GM23338 (cell line): Measurements from ENCODE around the gene SH3PXD2B. TPM values are rescaled to one million over a fixed set of nuclear protein-coding genes. Genes with fewer than 3 reads are reported as not detected.

ENCODE experiments used
- ATAC-seq: fragments of 200-7000 bp; cut with Tn5 transposase; 3 replicates; pipeline ENCODE4 v1.9.1; 2020
- DNase-seq: peaks from one replicate; pipeline ENCODE4 v3.0.0-alpha.2; 2015; ENCODE audit warnings: low spot score
- H2AFZ ChIP-seq: fragments of 200-600 bp; sonication (generic); 2 replicates; pipeline ENCODE4 v1.8.0; 2016; ENCODE audit warnings: antibody characterized with exemption, mild to moderate bottlenecking, moderate library complexity
- H3F3A ChIP-seq: fragments of 200-600 bp; sonication (generic); replicated peaks from 2 replicates; pipeline ENCODE4 v1.8.0; 2017; ENCODE audit warnings: antibody characterized with exemption, mixed run types, low read depth
- H3K27ac ChIP-seq: fragments of 200-600 bp; sonication (generic); 2 replicates; pipeline ENCODE4 v1.6.1; 2016; ENCODE audit warnings: low read depth
- H3K27me3 ChIP-seq: fragments of 200-600 bp; sonication (generic); 2 replicates; pipeline ENCODE4 v1.8.0; 2016; ENCODE audit warnings: mild to moderate bottlenecking, mixed run types, moderate library complexity; ENCODE audit not compliant: insufficient read depth
- H3K36me3 ChIP-seq: fragments of 200-600 bp; sonication (generic); 2 replicates; pipeline ENCODE4 v1.8.0; 2016; ENCODE audit warnings: mild to moderate bottlenecking; ENCODE audit not compliant: insufficient read depth
- H3K4me1 ChIP-seq: fragments of 200-600 bp; sonication (generic); 2 replicates; pipeline ENCODE4 v1.8.0; 2016; ENCODE audit warnings: mild to moderate bottlenecking, moderate library complexity; ENCODE audit not compliant: insufficient read depth
- H3K4me2 ChIP-seq: fragments of 200-600 bp; sonication (generic); 2 replicates; pipeline ENCODE4 v1.7.1; 2017; ENCODE audit warnings: mixed run types
- H3K4me3 ChIP-seq: fragments of 200-600 bp; sonication (generic); 2 replicates; pipeline ENCODE4 v1.6.1; 2016; ENCODE audit warnings: mixed run types
- H3K79me2 ChIP-seq: fragments of 200-600 bp; sonication (generic); replicated peaks from 2 replicates; pipeline ENCODE4 v1.8.0; 2017; ENCODE audit warnings: mild to moderate bottlenecking; ENCODE audit not compliant: insufficient read depth
- H3K9me2 ChIP-seq: fragments of 200-600 bp; sonication (generic); 2 replicates; pipeline ENCODE4 v1.8.0; 2017; ENCODE audit not compliant: insufficient read depth
- H4K20me1 ChIP-seq: fragments of 200-600 bp; sonication (generic); replicated peaks from 2 replicates; pipeline ENCODE4 v1.8.0; 2017; ENCODE audit warnings: mild to moderate bottlenecking; ENCODE audit not compliant: insufficient read depth
- H3K27ac Mint-ChIP-seq: 2 replicates; pipeline ENCODE4 v1.8.0; 2020; ENCODE audit warnings: inconsistent platforms, mild to moderate bottlenecking, moderate library complexity, mixed read lengths
- H3K27me3 Mint-ChIP-seq: 3 replicates; pipeline ENCODE4 v1.8.0; 2022; ENCODE audit warnings: low read depth, mild to moderate bottlenecking, moderate library complexity, mixed read lengths, inconsistent platforms; ENCODE audit not compliant: insufficient read depth, poor library complexity
- H3K36me3 Mint-ChIP-seq: 3 replicates; pipeline ENCODE4 v1.8.0; 2021; ENCODE audit warnings: low read depth, mild to moderate bottlenecking, inconsistent platforms, moderate library complexity, mixed read lengths
- H3K4me1 Mint-ChIP-seq: 3 replicates; pipeline ENCODE4 v1.8.0; 2020; ENCODE audit warnings: mild to moderate bottlenecking, inconsistent platforms, mixed read lengths
- H3K4me3 Mint-ChIP-seq: 3 replicates; pipeline ENCODE4 v1.8.0; 2021; ENCODE audit warnings: moderate library complexity, mild to moderate bottlenecking, inconsistent platforms, mixed read lengths
- H3K9me3 Mint-ChIP-seq: 3 replicates; pipeline ENCODE4 v1.8.0; 2020; ENCODE audit warnings: moderate library complexity, mild to moderate bottlenecking, inconsistent platforms, mixed read lengths
- CREB1 ChIP-seq: fragments of 250-450 bp; sonication (Bioruptor Pico); IDR thresholded peaks from 2 replicates; pipeline ENCODE4 v1.5.0; 2020; ENCODE audit warnings: low read depth, mild to moderate bottlenecking, moderate library complexity
- EZH2 ChIP-seq: fragments of 200-600 bp; sonication (generic); IDR thresholded peaks from one replicate; pipeline ENCODE4 v1.8.0; 2017; ENCODE audit warnings: antibody characterized with exemption, mild to moderate bottlenecking, low read depth; ENCODE audit not compliant: unreplicated experiment
- NANOG ChIP-seq: IDR thresholded peaks from 2 replicates; pipeline ENCODE4 v1.6.1; 2016; ENCODE audit warnings: antibody characterized with exemption, borderline replicate concordance
- REST ChIP-seq: IDR thresholded peaks from one replicate; pipeline ENCODE4 v1.6.1; 2018; ENCODE audit warnings: antibody characterized with exemption; ENCODE audit not compliant: unreplicated experiment
- STAT1 ChIP-seq: IDR thresholded peaks from one replicate; pipeline ENCODE4 v1.6.1; 2016; ENCODE audit warnings: antibody characterized with exemption; ENCODE audit not compliant: unreplicated experiment
- ZNF114 ChIP-seq: fragments of 250-450 bp; sonication (Bioruptor Pico); IDR thresholded peaks from 2 replicates; pipeline ENCODE4 v1.5.0; 2020; ENCODE audit warnings: mild to moderate bottlenecking, moderate library complexity
- ZNF331 ChIP-seq: fragments of 250-450 bp; sonication (Bioruptor Pico); IDR thresholded peaks from 2 replicates; pipeline ENCODE4 v1.5.0; 2020; ENCODE audit warnings: low read depth, mild to moderate bottlenecking, moderate library complexity
- polyA plus RNA-seq: library from polyadenylated mRNA; unstranded; fragments of >200 nt; fragmentation: Nextera tagmentation; extraction: Ambion mirVana; gene quantifications from 2 replicates; pipeline ENCODE4 v1.2.1, GENCODE V29; 2016
- total RNA-seq: library from RNA; depleted of rRNA; stranded (reverse); fragments of >200 nt; shearing (Covaris generic); gene quantifications from 2 replicates; pipeline ENCODE4 v1.2.3, GENCODE V29; 2014
- TF ChIP-seq, protein P1 (sequence below), 2 experiments: fragments of 200-600 bp in 1 of 2; sonication (generic) in 1 of 2; conservative IDR thresholded peaks; 2 replicates each; pipeline versions ENCODE4 v1.5.1 to v1.6.1; 2016 to 2017; ENCODE audit warnings: antibody characterized with exemption in 2 of 2, low read depth in 2 of 2, mild to moderate bottlenecking in 2 of 2, moderate library complexity in 1 of 2

Gene SH3PXD2B
- total and polyA plus RNA-seq, 2 experiments from 2014 or later, result 40.2 to 52.5 TPM

DNA sequence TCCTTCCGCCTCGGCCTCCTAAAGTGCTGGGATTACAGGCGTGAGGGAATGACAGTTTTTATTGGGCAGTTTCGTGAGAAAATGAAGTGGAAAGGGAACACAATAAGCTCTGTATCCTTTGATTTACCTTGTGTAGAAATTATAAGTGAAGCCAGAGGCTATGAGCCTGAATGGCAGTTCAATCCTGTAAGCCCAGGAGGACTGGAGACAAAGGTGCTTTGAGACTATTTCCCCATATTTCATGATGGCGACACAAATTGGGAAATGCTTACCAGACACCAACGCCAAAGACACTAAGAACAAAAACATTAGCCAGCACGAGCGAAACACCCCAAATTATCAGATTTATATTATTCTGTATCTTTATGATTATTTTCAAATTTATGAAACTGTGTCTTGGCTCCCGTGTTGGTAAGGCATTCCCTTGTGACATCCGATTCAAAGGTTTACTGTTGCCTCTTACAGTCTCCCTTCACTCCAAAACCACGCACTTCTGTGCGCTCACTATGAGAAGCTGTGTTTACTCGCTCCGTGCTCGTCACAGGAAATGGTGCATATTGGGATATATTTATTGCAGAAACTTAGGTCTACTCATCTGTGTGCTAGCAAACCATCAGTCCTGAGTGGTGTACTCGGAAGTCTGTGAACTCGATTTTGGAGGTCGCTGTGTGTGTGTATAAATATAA lies 73.9 kb downstream of the SH3PXD2B start (continued):
- TF ChIP-seq, protein P1, sequence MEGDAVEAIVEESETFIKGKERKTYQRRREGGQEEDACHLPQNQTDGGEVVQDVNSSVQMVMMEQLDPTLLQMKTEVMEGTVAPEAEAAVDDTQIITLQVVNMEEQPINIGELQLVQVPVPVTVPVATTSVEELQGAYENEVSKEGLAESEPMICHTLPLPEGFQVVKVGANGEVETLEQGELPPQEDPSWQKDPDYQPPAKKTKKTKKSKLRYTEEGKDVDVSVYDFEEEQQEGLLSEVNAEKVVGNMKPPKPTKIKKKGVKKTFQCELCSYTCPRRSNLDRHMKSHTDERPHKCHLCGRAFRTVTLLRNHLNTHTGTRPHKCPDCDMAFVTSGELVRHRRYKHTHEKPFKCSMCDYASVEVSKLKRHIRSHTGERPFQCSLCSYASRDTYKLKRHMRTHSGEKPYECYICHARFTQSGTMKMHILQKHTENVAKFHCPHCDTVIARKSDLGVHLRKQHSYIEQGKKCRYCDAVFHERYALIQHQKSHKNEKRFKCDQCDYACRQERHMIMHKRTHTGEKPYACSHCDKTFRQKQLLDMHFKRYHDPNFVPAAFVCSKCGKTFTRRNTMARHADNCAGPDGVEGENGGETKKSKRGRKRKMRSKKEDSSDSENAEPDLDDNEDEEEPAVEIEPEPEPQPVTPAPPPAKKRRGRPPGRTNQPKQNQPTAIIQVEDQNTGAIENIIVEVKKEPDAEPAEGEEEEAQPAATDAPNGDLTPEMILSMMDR (conservative IDR thresholded peaks at IDR 0.05; ENCODE audit: low read depth in 2 of 2), result no peak

- DNase-seq (no peak), ATAC-seq (no peak)
- Histone ChIP-seq H3F3A (no peaks in the 10 kb centered on the region), H4K20me1 (no peaks in the 10 kb centered on the region; the same call in 1 of the 2 replicates), H3K9me2 (no peaks in the 10 kb centered on the region), H3K4me3 (no peak overlapping the region), H3K4me1 (no peaks in the 10 kb centered on the region), H3K79me2 (no peaks in the 10 kb centered on the region), H2AFZ (no peak overlapping the region), H3K36me3 (peaks cover 5% of the 10 kb centered on the region), H3K27ac (no peak overlapping the region), H3K27me3 (no peaks in the 10 kb centered on the region), H3K4me2 (no peak overlapping the region)
- H3K9me3 Mint-ChIP-seq, result no peaks in the 10 kb centered on the region
- no peak overlapping the region for H3K27ac Mint-ChIP-seq
- H3K4me1 Mint-ChIP-seq, result no peaks in the 10 kb centered on the region
- H3K4me3 Mint-ChIP-seq, result no peak overlapping the region
- H3K27me3 Mint-ChIP-seq, result peaks cover 4% of the 10 kb centered on the region
- TF ChIP-seq REST (no peak), EZH2 (no peak), CREB1 (CRISPR knock-in tag) (no peak), NANOG (no peak), ZNF331 (CRISPR knock-in tag) (no peak), STAT1 (no peak), ZNF114 (no peak)
- peaks cover 49% of the 10 kb centered on the region for H3K36me3 Mint-ChIP-seq
Measured at GRCh38 chr5:172379481-172379880, 74.8 kb downstream of the SH3PXD2B start.
